Right lobe of liver (tissue), 6 donors: ENCODE data around the gene CDS1. TPM values are rescaled to one million over a fixed set of nuclear protein-coding genes. Genes with fewer than 3 reads are reported as not detected.

Experiments used
- ATAC-seq, 4 donors: fragments of 200-7000 bp; cut with Tn5 transposase; one replicate each; pipeline ENCODE4 v1.9.1; 2020; ENCODE audit warnings: mild to moderate bottlenecking in 4 of 4, moderate library complexity in 4 of 4
- DNase-seq, 3 donors: peaks; one replicate each; pipeline ENCODE4 v3.0.0-alpha.2; 2020
- H3K27ac ChIP-seq, 3 donors: fragments of 200-600 bp; one replicate each; pipeline ENCODE4 v1.8.0; 2022
- H3K27me3 ChIP-seq, 2 donors: fragments of 200-600 bp; one replicate each; pipeline ENCODE4 v1.8.0; 2022
- H3K36me3 ChIP-seq, 4 donors: fragments of 200-600 bp; sonication (generic) in 1 of 4; one replicate each; pipeline versions ENCODE4 v1.5.1 to v1.8.0; 2017 to 2022; ENCODE audit warnings: control low read depth in 1 of 4
- H3K4me1 ChIP-seq, 4 donors: fragments of 200-600 bp; sonication (generic) in 1 of 4; one replicate each; pipeline versions ENCODE4 v1.5.1 to v1.8.0; 2017 to 2022; ENCODE audit warnings: control low read depth in 1 of 4
- H3K4me3 ChIP-seq, 3 donors: fragments of 200-600 bp; one replicate each; pipeline ENCODE4 v1.8.0; 2022
- H3K9me3 ChIP-seq, 4 donors: fragments of 200-600 bp; sonication (generic) in 1 of 4; one replicate each; pipeline versions ENCODE4 v1.5.1 to v1.8.0; 2017 to 2022; ENCODE audit warnings: control low read depth in 1 of 4
- POLR2A ChIP-seq: fragments of 450-650 bp; IDR thresholded peaks from one replicate; pipeline ENCODE4 v1.6.1; 2017; ENCODE audit warnings: antibody characterized with exemption, mild to moderate bottlenecking
- WGBS: methylation state at CpG from one replicate; pipeline ENCODE4 v1.1.6; 2018; ENCODE audit warnings: low coverage, low lambda C conversion rate; ENCODE audit not compliant: insufficient coverage; ENCODE audit errors: missing lambda C conversion rate; 5-methylcytosine and 5-hydroxymethylcytosine counted together
- intact Hi-C, 2 donors: fragments of 100-400 bp; cut with DNase I; formaldehyde crosslinking; loops; one replicate each; pipeline versions ENCODE4 v1.11.2 to v1.14.1; 2022
- total RNA-seq, 6 experiments: library from RNA; depleted of rRNA in 2 of 6; stranded (reverse); fragments of >200 nt in 2 of 6; fragmentation: NEBNext Ultra II Directional in 3 of 6; extraction: Animal tissue kit (Norgen Biotek cat#: 25700) in 3 of 6; gene quantifications; one replicate each; pipeline versions ENCODE4 v1.1.0 to v1.2.4, GENCODE V29; 2016 to 2023
- TF ChIP-seq, protein P1 (sequence below), 4 donors: fragments of 200-600 bp in 3 of 4; fragments of 450-650 bp in 1 of 4; IDR thresholded peaks; one replicate each; pipeline versions ENCODE4 v1.5.1 to v1.8.0; 2016 to 2022; ENCODE audit warnings: antibody characterized with exemption in 4 of 4, mild to moderate bottlenecking in 2 of 4
- donor health status: DM: no; HTN: yes; CAD: no.
- donor health status: DM: no; HTN: no; CAD: no.
- donor health status: DM: no; HTN: no; CAD: no.
- donor health status: DM: no; HTN: yes; CAD: no.
- donor health status: DM: no; HTN: yes; CAD: no.

Gene CDS1
- total RNA-seq, 6 experiments from 2014 or later: 0.06 to 11.2 (median 0.45) TPM

DNA sequence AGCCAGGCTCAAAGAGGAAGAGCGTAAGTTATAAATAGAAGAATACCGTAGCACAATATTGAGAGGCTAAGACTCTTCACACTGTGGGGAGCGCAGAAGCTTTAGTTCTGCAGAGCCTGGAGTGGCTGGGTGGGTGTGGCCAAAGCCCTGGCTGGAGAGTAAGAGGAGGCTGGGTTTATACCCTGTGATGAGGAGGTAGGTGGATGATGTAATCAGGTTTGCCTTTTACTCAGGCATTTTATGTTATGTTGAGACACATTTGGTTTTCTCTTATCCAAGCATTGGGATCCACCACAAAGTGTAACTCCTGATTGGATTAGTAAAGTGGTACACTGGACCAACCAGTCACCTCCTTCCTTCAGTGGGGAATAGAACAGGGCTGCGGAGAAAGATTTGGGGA lies 13.9 kb downstream of the CDS1 start:
- no peak overlapping the region for H3K27ac ChIP-seq
- DNase-seq (no peak), ATAC-seq (peak in 2 of 4 donors; percentile 22 to 62)
- no peak overlapping the region for H3K4me3 ChIP-seq
- no peaks in the 10 kb centered on the region for H3K36me3 ChIP-seq
- intact Hi-C loops: no loop called here
- H3K27me3 ChIP-seq: no peaks in the 10 kb centered on the region
- H3K9me3 ChIP-seq: no peaks in the 10 kb centered on the region
- TF ChIP-seq, protein P1, sequence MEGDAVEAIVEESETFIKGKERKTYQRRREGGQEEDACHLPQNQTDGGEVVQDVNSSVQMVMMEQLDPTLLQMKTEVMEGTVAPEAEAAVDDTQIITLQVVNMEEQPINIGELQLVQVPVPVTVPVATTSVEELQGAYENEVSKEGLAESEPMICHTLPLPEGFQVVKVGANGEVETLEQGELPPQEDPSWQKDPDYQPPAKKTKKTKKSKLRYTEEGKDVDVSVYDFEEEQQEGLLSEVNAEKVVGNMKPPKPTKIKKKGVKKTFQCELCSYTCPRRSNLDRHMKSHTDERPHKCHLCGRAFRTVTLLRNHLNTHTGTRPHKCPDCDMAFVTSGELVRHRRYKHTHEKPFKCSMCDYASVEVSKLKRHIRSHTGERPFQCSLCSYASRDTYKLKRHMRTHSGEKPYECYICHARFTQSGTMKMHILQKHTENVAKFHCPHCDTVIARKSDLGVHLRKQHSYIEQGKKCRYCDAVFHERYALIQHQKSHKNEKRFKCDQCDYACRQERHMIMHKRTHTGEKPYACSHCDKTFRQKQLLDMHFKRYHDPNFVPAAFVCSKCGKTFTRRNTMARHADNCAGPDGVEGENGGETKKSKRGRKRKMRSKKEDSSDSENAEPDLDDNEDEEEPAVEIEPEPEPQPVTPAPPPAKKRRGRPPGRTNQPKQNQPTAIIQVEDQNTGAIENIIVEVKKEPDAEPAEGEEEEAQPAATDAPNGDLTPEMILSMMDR (IDR thresholded peaks at IDR 0.05): no peak
- TF ChIP-seq POLR2A: no peak
- WGBS: 64% methylated on average over 2 of the region's 4 CpGs
- H3K4me1 ChIP-seq: no peaks in the 10 kb centered on the region

DNA sequence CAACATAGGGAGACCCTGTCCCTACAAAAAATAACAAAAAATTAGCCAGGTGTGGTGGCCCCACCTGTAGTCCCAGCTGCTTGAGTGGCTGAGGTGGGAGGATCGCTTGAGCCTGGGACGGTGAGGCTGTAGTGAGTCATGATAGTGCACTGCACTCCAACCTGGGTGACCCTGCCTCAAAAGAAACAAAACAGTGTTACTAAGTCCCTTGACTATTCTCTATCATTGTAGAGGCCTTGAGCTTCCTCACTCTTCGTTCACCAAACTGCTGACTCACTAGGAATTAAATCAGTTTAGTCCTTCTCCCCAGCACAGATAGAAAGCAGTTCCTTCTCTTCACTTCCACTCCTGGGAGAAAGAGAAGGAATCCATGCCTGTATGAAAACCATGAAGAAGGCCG lies 14.5 kb downstream of the CDS1 start:
- WGBS: 34% methylated on average over 2 of the region's 4 CpGs
- intact Hi-C loops: no loop called here
- no peaks in the 10 kb centered on the region for H3K4me1 ChIP-seq
- TF ChIP-seq, protein P1 (IDR thresholded peaks at IDR 0.05): no peak
- no peak for TF ChIP-seq POLR2A
- DNase-seq: no peak
- ATAC-seq: peak in 2 of 4 donors; percentile 37 to 52
- H3K27me3 ChIP-seq: no peaks in the 10 kb centered on the region
- no peak overlapping the region for H3K27ac ChIP-seq
- H3K4me3 ChIP-seq: no peak overlapping the region
- H3K9me3 ChIP-seq: no peaks in the 10 kb centered on the region
- no peaks in the 10 kb centered on the region for H3K36me3 ChIP-seq

DNA sequence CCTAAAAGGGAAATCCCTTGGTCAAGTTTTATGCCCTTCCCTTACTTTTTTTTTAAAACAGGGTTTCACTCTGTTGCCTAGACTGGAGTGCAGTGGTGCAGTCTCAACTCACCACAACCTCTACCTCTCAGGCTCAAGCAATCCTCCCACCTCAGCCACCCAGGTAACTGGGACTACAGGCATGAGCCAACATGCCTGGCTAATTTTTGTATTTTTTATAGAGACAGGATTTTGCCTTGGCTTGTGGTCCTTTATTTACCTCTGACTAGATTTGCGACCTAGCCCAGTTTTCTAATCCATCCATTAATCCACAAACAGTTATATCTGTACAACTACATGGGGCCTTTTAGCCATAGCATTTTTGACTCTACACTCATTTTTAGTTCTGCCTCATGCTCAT lies 23.7 kb downstream of the CDS1 start:
- Histone ChIP-seq H3K27ac (no peak overlapping the region), H3K4me1 (no peaks in the 10 kb centered on the region), H3K27me3 (no peaks in the 10 kb centered on the region), H3K36me3 (no peaks in the 10 kb centered on the region), H3K4me3 (no peak overlapping the region), H3K9me3 (no peaks in the 10 kb centered on the region)
- DNase-seq (no peak), ATAC-seq (no peak)
- TF ChIP-seq, protein P1 (IDR thresholded peaks at IDR 0.05): no peak
- TF ChIP-seq POLR2A: no peak
- 63% methylated on average over 1 of the region's 1 CpG for WGBS
- intact Hi-C loops: no loop called here

DNA sequence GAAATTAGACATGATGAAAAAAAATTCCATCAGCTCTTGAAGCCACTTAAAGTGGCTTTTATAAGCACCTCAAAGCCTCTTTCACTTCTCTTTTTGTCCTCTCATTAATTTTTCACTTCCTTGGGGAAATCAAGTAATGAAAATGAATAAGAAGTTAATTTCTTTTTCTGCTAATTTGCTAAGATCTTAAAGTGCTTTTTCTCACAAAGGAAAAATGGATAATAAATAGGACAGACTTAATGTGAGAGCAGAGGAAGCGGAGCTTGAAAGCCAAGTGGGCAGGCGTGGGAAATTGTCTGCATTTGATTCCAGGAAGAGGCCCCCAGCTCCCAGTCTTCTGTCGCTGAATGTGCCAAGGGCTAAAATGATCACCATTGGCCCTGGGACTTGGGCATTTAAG lies 28.6 kb downstream of the CDS1 start:
- intact Hi-C loops: no loop called here
- Histone ChIP-seq H3K36me3 (no peaks in the 10 kb centered on the region), H3K9me3 (no peaks in the 10 kb centered on the region), H3K4me1 (no peaks in the 10 kb centered on the region), H3K27ac (no peak overlapping the region), H3K27me3 (no peaks in the 10 kb centered on the region), H3K4me3 (no peak overlapping the region)
- ATAC-seq: no peak
- TF ChIP-seq, protein P1 (IDR thresholded peaks at IDR 0.05): no peak
- TF ChIP-seq POLR2A: no peak
- no peak for DNase-seq
- 68% methylated on average over 3 of the region's 3 CpGs for WGBS

DNA sequence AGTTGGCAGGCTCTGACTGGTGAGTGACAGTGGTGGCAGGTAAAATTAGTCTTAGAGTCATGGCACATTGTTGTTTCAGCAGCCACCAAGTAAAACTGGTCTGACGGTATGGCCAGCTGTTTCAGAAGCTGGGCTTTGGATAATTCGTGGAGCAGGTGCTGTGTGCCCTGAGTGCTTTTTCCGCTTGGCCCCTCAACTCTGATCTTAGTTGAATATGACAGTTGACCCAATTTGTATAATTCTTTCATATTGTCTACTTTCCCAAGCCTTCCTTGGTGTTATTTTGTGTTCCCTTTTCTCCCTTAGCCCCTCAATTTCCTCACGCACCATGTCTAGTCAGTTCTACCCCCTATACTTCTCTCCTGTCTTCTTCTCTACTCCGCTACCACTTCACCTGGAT lies 32.0 kb downstream of the CDS1 start:
- Histone ChIP-seq H3K4me3 (no peak overlapping the region), H3K4me1 (no peaks in the 10 kb centered on the region), H3K27me3 (no peaks in the 10 kb centered on the region), H3K36me3 (no peaks in the 10 kb centered on the region), H3K27ac (no peak overlapping the region), H3K9me3 (no peaks in the 10 kb centered on the region)
- ATAC-seq: no peak
- TF ChIP-seq POLR2A: no peak
- TF ChIP-seq, protein P1 (IDR thresholded peaks at IDR 0.05): no peak
- intact Hi-C loops: no loop called here
- no peak for DNase-seq
- WGBS: 79% methylated on average over 5 of the region's 5 CpGs
